H1 (cell line): ENCODE measurements around the gene PIK3CA. TPM values are rescaled to one million over a fixed set of nuclear protein-coding genes. Genes with fewer than 3 reads are reported as not detected.

Source experiments
- GABPA ChIP-seq: IDR thresholded peaks from 2 replicates; pipeline ENCODE4 v1.6.1; 2011; ENCODE audit warnings: mild to moderate bottlenecking, low read length, moderate library complexity, borderline replicate concordance; ENCODE audit not compliant: insufficient read depth
- polyA plus RNA-seq, 7 experiments: library from polyadenylated mRNA; depleted of rRNA in 3 of 7; stranded (reverse) in 5 of 7; unstranded in 2 of 7; fragments of >200 nt in 5 of 7; fragments of 200-250 nt in 2 of 7; gene quantifications; 1 replicate in 5 of 7; 2 replicates in 1 of 7; 4 replicates in 1 of 7; pipeline versions ENCODE4 v1.2.1 to v1.2.3, GENCODE V29; 2011 to 2013; ENCODE audit warnings: missing spikeins in 2 of 7, mixed read lengths in 2 of 7
- total RNA-seq: library from RNA; stranded (reverse); fragmentation: NEBNext Ultra II Directional; extraction: Animal tissue kit (Norgen Biotek cat#: 25700); gene quantifications from 2 replicates; pipeline ENCODE4 v1.2.1, GENCODE V29; 2021

Gene PIK3CA
- total and polyA plus RNA-seq, 2 of the 8 experiments (the other 6 are each of a cell fraction or from before 2014, with no cell fraction given), result 1.6 to 11.3 TPM

- no peak for TF ChIP-seq GABPA
- TF ChIP-seq, all 59 proteins: peak for 0
Observed at GRCh38 chr3:179174316-179174715, 26.2 kb downstream of the PIK3CA start (continued).
